SK-N-SH (cell line): ENCODE measurements around the gene SERPINB5. TPM values are rescaled to one million over a fixed set of nuclear protein-coding genes. Genes with fewer than 3 reads are reported as not detected.

Experiments used
- CTCF ChIA-PET: fragments of 300-600, 350-600 bp; formaldehyde crosslinking; extraction: SDS; loops from one replicate; lab custom pipeline; 2021; lab: Yijun Ruan, JAX
- POLR2A ChIA-PET: fragments of 350-600 bp; sonication (Branson Sonifier 250); formaldehyde crosslinking; extraction: SDS; loops from one replicate; lab custom pipeline; 2020; ENCODE audit warnings: antibody characterized with exemption, inconsistent platforms; lab: Yijun Ruan, JAX
- DNase-seq: peaks from one replicate; pipeline ENCODE4 v3.0.0; 2012
- H2AFZ ChIP-seq: fragments of 200-600 bp; sonication (generic); 2 replicates; pipeline ENCODE4 v1.8.1; 2016; ENCODE audit warnings: antibody characterized with exemption, mild to moderate bottlenecking, low read depth
- H3F3A ChIP-seq: fragments of 200-600 bp; sonication (generic); replicated peaks from 2 replicates; pipeline ENCODE3; 2016; ENCODE audit warnings: antibody characterized with exemption, mild to moderate bottlenecking; ENCODE audit not compliant: insufficient read depth
- H3K27ac ChIP-seq, 2 experiments: fragments of 200-500 bp in 1 of 2; fragments of 200-600 bp in 1 of 2; sonication (Bioruptor generic) in 1 of 2; sonication (generic), shearing (Covaris generic) in 1 of 2; 2 replicates each; pipeline versions ENCODE4 v1.5.1 to v1.6.1; 2014 to 2016; ENCODE audit warnings: low read depth in 2 of 2, inconsistent platforms in 1 of 2, low read length in 1 of 2, mild to moderate bottlenecking in 1 of 2, mixed read lengths in 1 of 2
- H3K27me3 ChIP-seq: fragments of 200-600 bp; sonication (generic), shearing (Covaris generic); 2 replicates; pipeline ENCODE4 v1.6.1; 2016; ENCODE audit warnings: mixed run types; ENCODE audit not compliant: insufficient read depth
- H3K36me3 ChIP-seq, 2 experiments: fragments of 200-500 bp in 1 of 2; fragments of 200-600 bp in 1 of 2; sonication (Bioruptor generic) in 1 of 2; sonication (generic) in 1 of 2; replicated peaks in 1 of 2; 2 replicates each; pipeline versions ENCODE3 to v1.5.1; 2014 to 2016; ENCODE audit warnings: low read length in 1 of 2, mild to moderate bottlenecking in 1 of 2; ENCODE audit not compliant: insufficient read depth in 2 of 2, control insufficient read depth in 1 of 2
- H3K4me1 ChIP-seq, 2 experiments: fragments of 200-500 bp in 1 of 2; fragments of 200-600 bp in 1 of 2; sonication (Bioruptor generic) in 1 of 2; sonication (generic), shearing (Covaris generic) in 1 of 2; 2 replicates each; pipeline versions ENCODE4 v1.5.1 to v1.6.1; 2014 to 2016; ENCODE audit warnings: low read depth in 1 of 2, low read length in 1 of 2, mixed run types in 1 of 2; ENCODE audit not compliant: insufficient read depth in 2 of 2, control insufficient read depth in 1 of 2
- H3K4me2 ChIP-seq: fragments of 200-600 bp; sonication (generic), shearing (Covaris generic); 2 replicates; pipeline ENCODE4 v1.6.1; 2017; ENCODE audit warnings: mixed run types
- H3K4me3 ChIP-seq, 2 experiments: fragments of 200-500 bp in 1 of 2; fragments of 200-600 bp in 1 of 2; sonication (Bioruptor generic) in 1 of 2; sonication (generic), shearing (Covaris generic) in 1 of 2; 2 replicates each; pipeline versions ENCODE4 v1.5.1 to v1.8.1; 2014 to 2016; ENCODE audit warnings: low read depth in 2 of 2, inconsistent platforms in 1 of 2, low read length in 1 of 2, mild to moderate bottlenecking in 1 of 2, mixed read lengths in 1 of 2, moderate library complexity in 1 of 2
- H3K79me2 ChIP-seq: fragments of 200-600 bp; sonication (generic); 2 replicates; pipeline ENCODE4 v1.8.1; 2017; ENCODE audit warnings: mild to moderate bottlenecking; ENCODE audit not compliant: insufficient read depth
- H3K9ac ChIP-seq: fragments of 200-600 bp; sonication (generic); 2 replicates; pipeline ENCODE4 v1.6.1; 2017; ENCODE audit warnings: mixed run types
- H3K9me2 ChIP-seq: fragments of 200-600 bp; sonication (generic); 2 replicates; pipeline ENCODE4 v1.6.1; 2017; ENCODE audit warnings: mixed run types
- H3K9me3 ChIP-seq: fragments of 200-600 bp; sonication (generic); 2 replicates; pipeline ENCODE4 v1.6.1; 2017; ENCODE audit warnings: mixed run types, mild to moderate bottlenecking, moderate library complexity
- H4K20me1 ChIP-seq: fragments of 200-600 bp; sonication (generic); 2 replicates; pipeline ENCODE4 v1.6.1; 2017; ENCODE audit warnings: mild to moderate bottlenecking, mixed run types; ENCODE audit not compliant: insufficient read depth
- ELF1 ChIP-seq: IDR thresholded peaks from 2 replicates; pipeline ENCODE4 v1.4.0; 2012
- EZH2phosphoT487 ChIP-seq: fragments of 200-600 bp; sonication (generic); IDR thresholded peaks from 2 replicates; pipeline ENCODE4 v1.6.1; 2017; ENCODE audit warnings: low read depth, mixed run types, mild to moderate bottlenecking, antibody characterized with exemption, moderate library complexity, borderline replicate concordance
- FOXM1 ChIP-seq: IDR thresholded peaks from 2 replicates; pipeline ENCODE4 v1.4.0; 2012; ENCODE audit warnings: low read depth, mild to moderate bottlenecking
- SIN3A ChIP-seq: IDR thresholded peaks from 2 replicates; pipeline ENCODE4 v1.6.1; 2012; ENCODE audit warnings: low read depth, mild to moderate bottlenecking, low read length, moderate library complexity, borderline replicate concordance
- YY1 ChIP-seq: IDR thresholded peaks from 2 replicates; pipeline ENCODE4 v1.4.0; 2012; ENCODE audit warnings: low read depth, mild to moderate bottlenecking
- WGBS: methylation state at CpG from one replicate; pipeline ENCODE4 v1.1.6; 2017; ENCODE audit warnings: low lambda C conversion rate; 5-methylcytosine and 5-hydroxymethylcytosine counted together
- polyA plus RNA-seq, 3 experiments: library from polyadenylated mRNA; depleted of rRNA; stranded (reverse); fragments of >200 nt; gene quantifications; 2 replicates each; pipeline ENCODE4 v1.2.3, GENCODE V29; 2012
- TF ChIP-seq, protein P1 (sequence below): fragments of 200-600 bp; sonication (generic); IDR thresholded peaks from 2 replicates; pipeline ENCODE4 v1.6.1; 2017; ENCODE audit warnings: antibody characterized with exemption, mild to moderate bottlenecking, moderate library complexity
- TF ChIP-seq, protein P2 (sequence below): fragments of 150-350 bp; IDR thresholded peaks from 2 replicates; pipeline ENCODE4 v1.6.1; 2017; ENCODE audit warnings: antibody characterized with exemption, low read length, low read depth, borderline replicate concordance
- TF ChIP-seq, protein P3 (sequence below): IDR thresholded peaks from 2 replicates; pipeline ENCODE4 v1.6.1; 2012; ENCODE audit warnings: mild to moderate bottlenecking, low read depth, low read length, moderate library complexity

Gene SERPINB5
- polyA plus RNA-seq, 1 of the 3 experiments (the other 2 are of a cell fraction), result not detected

DNA sequence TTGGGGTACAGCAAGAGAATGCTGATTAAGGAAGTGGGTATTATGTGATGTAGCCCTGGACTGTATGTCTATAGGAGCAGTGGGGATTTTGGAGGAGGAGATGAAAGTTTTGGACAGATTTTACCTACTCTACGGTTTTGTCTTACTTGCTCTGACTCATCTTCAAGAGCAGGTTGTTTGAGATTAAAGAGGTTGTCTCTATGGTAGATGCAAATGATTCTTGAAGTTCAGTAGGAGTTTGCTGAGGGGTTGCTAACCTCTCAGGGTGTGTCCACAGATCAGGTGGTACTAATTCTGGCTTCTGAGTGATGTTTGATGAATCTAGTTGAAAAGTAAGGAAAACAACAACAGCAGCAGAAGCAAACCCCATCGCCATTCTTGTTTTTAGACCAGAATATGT, 55.7 kb downstream of the SERPINB5 start:
- 9% methylated on average over 2 of the region's 2 CpGs for WGBS
- Histone ChIP-seq H3K9ac (no peak overlapping the region), H4K20me1 (no peaks in the 10 kb centered on the region)

More for the DNA sequence above, 55.7 kb downstream of the SERPINB5 start:
- H3K9me2 ChIP-seq, result no peaks in the 10 kb centered on the region
- no peaks in the 10 kb centered on the region for H3K9me3 ChIP-seq
- TF ChIP-seq FOXM1, result no peak
- TF ChIP-seq YY1, result no peak
- TF ChIP-seq, protein P1, sequence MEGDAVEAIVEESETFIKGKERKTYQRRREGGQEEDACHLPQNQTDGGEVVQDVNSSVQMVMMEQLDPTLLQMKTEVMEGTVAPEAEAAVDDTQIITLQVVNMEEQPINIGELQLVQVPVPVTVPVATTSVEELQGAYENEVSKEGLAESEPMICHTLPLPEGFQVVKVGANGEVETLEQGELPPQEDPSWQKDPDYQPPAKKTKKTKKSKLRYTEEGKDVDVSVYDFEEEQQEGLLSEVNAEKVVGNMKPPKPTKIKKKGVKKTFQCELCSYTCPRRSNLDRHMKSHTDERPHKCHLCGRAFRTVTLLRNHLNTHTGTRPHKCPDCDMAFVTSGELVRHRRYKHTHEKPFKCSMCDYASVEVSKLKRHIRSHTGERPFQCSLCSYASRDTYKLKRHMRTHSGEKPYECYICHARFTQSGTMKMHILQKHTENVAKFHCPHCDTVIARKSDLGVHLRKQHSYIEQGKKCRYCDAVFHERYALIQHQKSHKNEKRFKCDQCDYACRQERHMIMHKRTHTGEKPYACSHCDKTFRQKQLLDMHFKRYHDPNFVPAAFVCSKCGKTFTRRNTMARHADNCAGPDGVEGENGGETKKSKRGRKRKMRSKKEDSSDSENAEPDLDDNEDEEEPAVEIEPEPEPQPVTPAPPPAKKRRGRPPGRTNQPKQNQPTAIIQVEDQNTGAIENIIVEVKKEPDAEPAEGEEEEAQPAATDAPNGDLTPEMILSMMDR, result no peak
- TF ChIP-seq SIN3A, result no peak
- TF ChIP-seq, protein P2, sequence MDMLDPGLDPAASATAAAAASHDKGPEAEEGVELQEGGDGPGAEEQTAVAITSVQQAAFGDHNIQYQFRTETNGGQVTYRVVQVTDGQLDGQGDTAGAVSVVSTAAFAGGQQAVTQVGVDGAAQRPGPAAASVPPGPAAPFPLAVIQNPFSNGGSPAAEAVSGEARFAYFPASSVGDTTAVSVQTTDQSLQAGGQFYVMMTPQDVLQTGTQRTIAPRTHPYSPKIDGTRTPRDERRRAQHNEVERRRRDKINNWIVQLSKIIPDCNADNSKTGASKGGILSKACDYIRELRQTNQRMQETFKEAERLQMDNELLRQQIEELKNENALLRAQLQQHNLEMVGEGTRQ, result no peak
- no peak for TF ChIP-seq EZH2phosphoT487
- no peak for TF ChIP-seq ELF1
- TF ChIP-seq, protein P3, sequence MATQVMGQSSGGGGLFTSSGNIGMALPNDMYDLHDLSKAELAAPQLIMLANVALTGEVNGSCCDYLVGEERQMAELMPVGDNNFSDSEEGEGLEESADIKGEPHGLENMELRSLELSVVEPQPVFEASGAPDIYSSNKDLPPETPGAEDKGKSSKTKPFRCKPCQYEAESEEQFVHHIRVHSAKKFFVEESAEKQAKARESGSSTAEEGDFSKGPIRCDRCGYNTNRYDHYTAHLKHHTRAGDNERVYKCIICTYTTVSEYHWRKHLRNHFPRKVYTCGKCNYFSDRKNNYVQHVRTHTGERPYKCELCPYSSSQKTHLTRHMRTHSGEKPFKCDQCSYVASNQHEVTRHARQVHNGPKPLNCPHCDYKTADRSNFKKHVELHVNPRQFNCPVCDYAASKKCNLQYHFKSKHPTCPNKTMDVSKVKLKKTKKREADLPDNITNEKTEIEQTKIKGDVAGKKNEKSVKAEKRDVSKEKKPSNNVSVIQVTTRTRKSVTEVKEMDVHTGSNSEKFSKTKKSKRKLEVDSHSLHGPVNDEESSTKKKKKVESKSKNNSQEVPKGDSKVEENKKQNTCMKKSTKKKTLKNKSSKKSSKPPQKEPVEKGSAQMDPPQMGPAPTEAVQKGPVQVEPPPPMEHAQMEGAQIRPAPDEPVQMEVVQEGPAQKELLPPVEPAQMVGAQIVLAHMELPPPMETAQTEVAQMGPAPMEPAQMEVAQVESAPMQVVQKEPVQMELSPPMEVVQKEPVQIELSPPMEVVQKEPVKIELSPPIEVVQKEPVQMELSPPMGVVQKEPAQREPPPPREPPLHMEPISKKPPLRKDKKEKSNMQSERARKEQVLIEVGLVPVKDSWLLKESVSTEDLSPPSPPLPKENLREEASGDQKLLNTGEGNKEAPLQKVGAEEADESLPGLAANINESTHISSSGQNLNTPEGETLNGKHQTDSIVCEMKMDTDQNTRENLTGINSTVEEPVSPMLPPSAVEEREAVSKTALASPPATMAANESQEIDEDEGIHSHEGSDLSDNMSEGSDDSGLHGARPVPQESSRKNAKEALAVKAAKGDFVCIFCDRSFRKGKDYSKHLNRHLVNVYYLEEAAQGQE, result no peak
- H3K4me2 ChIP-seq, result no peak overlapping the region
- H3K79me2 ChIP-seq, result no peaks in the 10 kb centered on the region
- H3F3A ChIP-seq, result no peaks in the 10 kb centered on the region
- DNase-seq, result no peak
- H3K36me3 ChIP-seq, result no peaks in the 10 kb centered on the region
- no peaks in the 10 kb centered on the region for H3K4me1 ChIP-seq
- POLR2A ChIA-PET, result no interaction called here
- H3K27me3 ChIP-seq, result peaks cover 4% of the 10 kb centered on the region; the same call in 1 of the 2 replicates
- H3K4me3 ChIP-seq, result no peak overlapping the region
- H2AFZ ChIP-seq, result no peak overlapping the region
- no peak overlapping the region for H3K27ac ChIP-seq
- CTCF ChIA-PET, result interaction anchor here (1.6 kb wide), 1 partner anchor 14 kb away, joined by 4 read pairs; no protein-coding TSS in a partner anchor
